HG02610 (cell line): ENCODE measurements around the gene SGSM2.

Source experiments
- ATAC-seq: cut with Tn5 transposase; IDR thresholded peaks from one replicate; pipeline ENCODE4 v1.9.1; 2021; ENCODE audit warnings: mild to moderate bottlenecking, moderate library complexity; ENCODE audit not compliant: unreplicated experiment

SGSM2 gene

DNA sequence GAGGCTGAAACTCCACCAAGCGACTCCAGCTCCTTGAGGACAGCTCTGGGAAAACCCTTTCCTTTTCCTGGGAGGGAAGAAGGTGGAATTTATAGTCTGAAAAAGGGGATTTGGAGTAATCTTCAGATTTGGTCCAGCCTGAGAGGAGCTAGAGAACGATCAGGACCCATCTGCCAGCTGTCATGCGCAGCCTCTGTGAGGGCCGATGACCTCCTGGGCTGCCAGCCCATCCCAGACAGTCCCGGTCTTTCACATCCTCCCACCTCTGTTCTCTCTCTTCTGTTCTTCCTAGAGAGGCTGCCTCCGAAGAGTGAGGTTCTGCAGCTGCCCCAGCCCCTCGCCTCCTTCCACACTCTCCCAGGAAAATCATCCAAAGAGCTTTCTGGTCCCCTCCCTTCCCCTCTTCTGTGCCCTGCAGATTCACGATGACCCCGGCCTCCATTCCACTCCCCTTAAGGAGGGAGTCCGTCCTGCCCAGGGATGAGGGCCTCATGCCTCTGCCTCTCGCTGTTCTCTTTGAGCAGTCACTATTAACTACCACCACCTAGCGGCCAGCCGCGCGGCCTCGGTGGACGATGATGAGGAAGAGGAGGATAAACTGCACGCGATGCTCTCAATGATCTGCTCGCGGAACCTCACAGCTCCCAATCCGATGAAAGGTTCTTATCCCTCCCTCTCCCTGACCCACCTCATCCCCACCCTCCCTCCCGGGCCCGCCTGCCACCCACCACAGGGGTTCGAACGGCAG, 29.6 kb downstream of the SGSM2 start:
- no peak for ATAC-seq

DNA sequence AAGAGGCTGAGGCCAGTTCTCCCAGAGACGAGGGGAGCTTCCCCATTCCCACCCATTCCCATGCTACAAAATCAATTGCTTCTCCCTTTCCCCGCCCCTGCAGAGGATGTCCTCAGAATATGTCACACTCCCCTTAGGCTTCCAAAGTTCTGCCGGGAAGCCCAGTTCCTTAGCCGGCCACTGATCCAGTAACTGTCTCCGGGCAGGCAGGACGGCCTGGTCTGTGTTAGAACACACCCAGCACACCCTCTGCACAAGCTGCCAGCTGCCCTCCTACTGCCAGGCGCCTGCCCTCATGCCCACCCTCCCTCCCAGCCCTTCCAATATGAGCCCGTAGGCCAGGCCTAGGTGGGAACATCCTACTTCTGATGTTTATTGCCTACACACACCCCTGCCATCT, 31.1 kb downstream of the SGSM2 start:
- ATAC-seq: no peak

- ATAC-seq: no peak
Measured at GRCh38 chr17:2369039-2369438, 31.7 kb downstream of the SGSM2 start.

- ATAC-seq: no peak
Measured at GRCh38 chr17:2369551-2370210, 32.4 kb downstream of the SGSM2 start.

- no peak for ATAC-seq
Measured at GRCh38 chr17:2370211-2370589, 32.9 kb downstream of the SGSM2 start.

- no peak for ATAC-seq
Measured at GRCh38 chr17:2371183-2372130, 34.2 kb downstream of the SGSM2 start.

DNA sequence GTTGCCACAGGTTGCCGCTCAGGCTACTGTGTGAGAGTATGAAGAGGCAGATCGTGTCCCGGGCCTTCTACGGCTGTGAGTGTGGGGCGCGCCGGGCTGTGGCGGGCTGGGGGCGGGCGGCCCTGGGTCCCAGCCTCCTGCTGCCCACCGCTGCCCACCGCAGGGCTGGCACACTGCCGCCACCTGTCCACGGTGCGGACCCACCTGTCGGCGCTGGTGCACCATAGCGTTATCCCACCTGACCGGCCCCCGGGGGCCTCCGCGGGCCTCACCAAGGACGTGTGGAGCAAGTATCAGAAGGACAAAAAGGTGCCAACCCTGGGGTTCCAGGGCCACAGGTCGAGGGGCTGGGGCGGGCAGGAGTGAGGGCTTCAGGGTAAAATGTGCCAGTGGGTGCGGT, 34.9 kb downstream of the SGSM2 start:
- no peak for ATAC-seq

DNA sequence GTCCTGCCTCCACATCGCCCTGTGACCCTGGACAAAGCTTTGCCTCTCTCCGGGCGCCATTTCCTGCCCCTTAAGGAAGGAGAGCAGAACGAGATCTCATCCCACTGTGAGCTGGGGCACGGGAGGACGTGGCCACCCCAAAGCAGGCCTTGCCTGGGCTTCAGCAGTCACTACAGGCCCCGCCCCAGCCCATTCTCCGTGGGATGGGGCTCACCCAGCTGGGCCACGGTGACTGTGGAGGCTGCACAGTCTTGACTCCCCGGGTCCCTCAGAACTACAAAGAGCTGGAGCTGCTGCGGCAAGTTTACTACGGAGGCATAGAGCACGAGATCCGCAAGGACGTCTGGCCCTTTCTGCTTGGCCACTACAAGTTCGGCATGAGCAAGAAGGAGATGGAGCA, 35.4 kb downstream of the SGSM2 start:
- ATAC-seq: no peak

- ATAC-seq: no peak
Measured at GRCh38 chr17:2373179-2373578, 35.9 kb downstream of the SGSM2 start.

DNA sequence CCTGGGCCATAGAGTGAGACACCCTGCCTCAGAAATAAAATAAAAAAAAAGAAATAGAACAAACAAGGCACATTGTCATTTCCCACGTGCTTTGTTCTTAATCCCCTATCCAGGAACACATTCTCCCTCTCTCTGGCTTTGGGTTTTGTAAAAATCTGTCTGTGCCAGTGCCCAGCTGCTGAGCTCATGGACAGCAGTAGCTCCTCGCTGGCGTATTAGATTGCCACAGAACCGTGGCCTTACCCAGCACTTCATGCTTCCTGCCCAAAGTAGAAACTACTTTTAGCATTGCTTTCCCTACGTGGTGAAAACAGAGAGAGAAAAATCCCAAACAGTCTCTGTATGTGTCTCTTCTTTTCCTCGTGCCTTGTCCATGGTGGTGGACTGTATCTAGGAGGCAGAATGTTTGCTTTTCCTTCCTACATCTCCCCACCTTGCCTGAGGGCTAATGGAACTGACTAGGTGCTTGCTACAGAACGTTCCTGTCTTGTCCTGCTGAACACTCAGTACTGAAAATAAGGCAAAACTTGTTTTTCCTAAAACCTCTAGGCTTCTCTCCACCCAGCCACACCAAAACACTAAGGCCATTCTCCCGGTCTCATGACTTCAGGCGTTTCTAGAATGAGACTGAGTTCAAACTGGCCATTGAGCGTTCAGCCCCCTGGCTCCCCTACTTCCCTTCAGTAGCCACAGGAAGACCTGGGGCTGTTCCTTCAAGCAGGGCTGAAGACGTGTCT, 37.4 kb downstream of the SGSM2 start:
- ATAC-seq: no peak

- no peak for ATAC-seq
Measured at GRCh38 chr17:2375406-2375805, 38.1 kb downstream of the SGSM2 start.

DNA sequence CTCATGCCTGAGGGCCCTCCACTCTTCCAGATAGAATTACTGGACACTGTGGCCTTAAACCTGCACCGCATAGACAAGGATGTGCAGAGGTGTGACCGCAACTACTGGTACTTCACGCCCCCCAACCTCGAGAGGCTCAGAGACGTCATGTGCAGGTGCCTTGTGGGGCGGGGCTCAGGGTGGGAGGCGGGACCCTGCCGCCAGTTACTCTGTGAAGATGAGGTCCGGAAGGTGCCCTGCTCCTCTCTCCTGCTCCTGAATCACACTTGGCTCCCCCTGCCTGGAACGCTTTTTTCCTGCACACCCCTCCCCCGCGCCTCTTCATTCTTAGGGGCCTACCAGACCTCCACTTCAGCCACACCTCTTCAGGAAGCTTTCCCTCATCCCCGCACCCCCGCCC, 38.8 kb downstream of the SGSM2 start:
- no peak for ATAC-seq

- ATAC-seq: no peak
Measured at GRCh38 chr17:2377659-2378058, 40.4 kb downstream of the SGSM2 start.

DNA sequence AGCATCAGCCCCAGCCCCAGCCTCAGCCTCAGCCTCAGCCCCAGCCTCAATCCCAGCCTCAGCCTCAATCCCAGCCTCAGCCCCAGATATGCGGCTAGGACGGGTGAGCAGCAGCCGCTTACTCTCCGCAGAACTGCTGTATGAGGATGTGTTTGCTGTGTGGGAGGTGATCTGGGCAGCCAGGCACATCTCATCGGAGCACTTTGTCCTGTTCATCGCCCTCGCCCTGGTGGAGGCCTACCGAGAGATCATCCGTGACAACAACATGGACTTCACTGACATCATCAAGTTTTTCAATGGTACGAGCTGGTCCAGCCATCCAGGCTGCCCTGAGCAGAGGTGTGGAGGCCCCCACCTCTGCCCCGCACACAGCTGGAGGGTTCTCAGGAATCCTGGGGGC, 41.6 kb downstream of the SGSM2 start:
- ATAC-seq: no peak

- ATAC-seq: no peak
Measured at GRCh38 chr17:2379489-2380225, 42.4 kb downstream of the SGSM2 start.

DNA sequence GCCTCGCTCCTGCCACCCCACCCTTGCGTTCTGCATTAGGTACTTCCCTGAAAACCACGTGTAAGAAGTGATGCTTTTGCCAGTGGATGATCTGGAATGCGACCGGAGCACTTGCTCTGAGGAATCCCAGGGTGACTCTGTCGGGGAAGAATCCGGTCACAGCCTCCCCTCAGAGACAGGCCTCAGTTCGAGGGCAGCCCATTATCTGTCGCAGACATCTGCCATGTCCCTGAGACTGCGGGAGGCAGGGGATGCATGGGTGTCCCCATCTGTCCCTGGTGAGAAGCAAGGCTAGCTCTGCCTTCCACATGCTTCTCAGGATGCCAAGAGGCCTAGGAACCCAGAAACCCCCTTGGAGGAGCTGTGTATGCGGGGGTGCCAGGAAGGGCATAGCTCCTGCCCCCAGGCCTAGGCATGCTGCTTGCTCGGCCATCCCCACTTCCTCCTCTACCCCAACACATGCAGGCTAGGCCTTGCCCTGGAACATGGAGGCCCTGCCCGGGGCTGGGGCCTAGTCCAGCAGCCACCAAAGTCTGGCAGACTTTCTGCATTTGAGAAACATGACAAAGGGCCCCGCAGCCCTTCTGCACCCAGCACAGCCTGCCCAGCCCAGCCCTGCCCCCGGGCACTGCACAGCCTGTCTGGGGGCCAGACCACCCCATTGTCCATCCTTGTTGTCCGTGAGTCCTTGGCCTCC, 43.1 kb downstream of the SGSM2 start:
- no peak for ATAC-seq

DNA sequence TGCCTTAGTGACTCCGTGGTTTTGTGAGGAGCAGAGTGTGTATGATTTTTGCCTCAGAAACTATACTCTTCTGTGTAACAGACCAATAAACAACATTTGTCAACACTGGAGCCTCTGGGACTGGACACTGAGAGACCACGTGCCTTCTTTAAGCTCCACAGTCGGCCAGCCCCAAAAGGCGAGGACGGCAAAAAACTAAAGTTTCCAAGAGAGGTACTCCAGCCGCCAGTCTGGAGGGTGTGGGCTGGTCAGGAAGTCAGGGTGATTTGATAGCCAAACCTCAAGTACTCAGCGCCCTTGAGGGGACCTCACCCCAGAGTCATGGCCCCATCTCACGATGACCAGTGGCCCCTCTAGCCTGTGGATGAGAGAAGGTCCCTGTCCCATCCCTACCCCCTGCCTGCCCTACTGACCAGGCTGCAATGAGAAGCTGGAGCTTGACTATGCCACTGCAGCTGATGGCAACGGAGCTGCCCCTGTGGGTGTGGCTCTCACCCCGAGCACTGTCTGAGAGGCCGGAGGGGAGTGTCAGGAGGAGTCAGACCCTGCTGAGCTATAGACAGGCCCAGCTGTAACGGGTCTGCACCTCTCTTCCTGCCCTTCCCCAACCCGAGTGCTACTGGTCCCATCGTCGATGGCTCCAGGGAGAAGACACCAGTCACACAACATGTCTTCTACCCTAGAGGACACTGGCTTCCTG, 43.8 kb downstream of the SGSM2 start:
- ATAC-seq: no peak

DNA sequence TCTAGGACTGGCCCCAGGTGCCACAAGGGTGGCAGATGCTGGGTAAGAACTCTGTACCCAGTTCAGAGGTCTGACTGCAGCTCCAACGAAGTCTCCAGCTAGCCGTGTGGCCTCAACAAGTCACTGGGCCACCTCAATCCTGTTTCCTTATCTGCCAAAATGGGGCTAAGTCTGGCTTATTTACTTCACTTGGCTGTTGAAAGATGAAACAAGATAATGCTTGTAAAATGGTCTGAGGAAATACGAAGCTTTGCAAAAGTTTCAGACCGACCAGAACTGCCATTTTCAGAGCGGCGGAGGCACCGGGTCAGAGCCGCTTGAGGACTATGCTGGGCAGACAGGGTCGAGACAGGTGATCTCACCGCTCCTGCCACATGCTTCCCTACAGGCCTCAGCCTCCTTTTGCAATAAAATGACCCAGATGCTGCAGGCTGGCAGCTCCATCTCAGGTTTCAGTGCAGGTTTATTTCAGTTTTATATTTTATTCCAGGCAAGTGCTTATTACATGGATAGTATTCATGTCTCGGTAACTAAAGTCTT, 46.4 kb downstream of the SGSM2 start:
- ATAC-seq: no peak
